ENCODE results near the gene ZNF79.
"Not testable (repeated sequence)": the region's sequence is repeated elsewhere in the genome, so short reads cannot be mapped to it uniquely, and the experiment has no call there.

Gene ZNF79

GRCh38 chr9:127455324-127455992 is 31.3 kb downstream of the ZNF79 start:
- DNase-seq (ENCODE audit: low spot score): peak; percentile 43

GRCh38 chr9:127457191-127457878 is 33.2 kb downstream of the ZNF79 start:
- no peak for DNase-seq (ENCODE audit: low spot score)

DNA sequence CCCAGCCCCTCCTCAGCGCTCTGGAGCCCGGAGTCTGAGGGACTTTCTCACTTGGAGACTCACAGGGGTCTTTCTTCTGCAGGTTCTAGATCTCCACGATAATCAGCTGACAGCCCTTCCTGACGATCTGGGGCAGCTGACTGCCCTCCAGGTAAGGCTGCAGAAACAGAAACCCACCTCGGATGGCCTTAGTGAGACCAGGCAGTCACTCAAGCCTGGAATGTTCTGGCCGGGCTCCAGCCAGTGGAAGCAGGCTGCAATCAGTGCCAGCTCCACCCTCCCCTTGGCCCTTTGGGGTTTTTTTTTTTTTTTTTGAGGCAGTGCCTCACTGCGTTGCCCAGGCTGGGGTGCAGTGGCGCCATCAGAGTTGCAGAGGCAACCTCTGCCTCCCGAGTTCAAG is 34.7 kb downstream of the ZNF79 start:
- no peak for DNase-seq (ENCODE audit: low spot score)

- no peak for DNase-seq (ENCODE audit: low spot score)
Observed at GRCh38 chr9:127463382-127463781, 39.2 kb downstream of the ZNF79 start.

DNA sequence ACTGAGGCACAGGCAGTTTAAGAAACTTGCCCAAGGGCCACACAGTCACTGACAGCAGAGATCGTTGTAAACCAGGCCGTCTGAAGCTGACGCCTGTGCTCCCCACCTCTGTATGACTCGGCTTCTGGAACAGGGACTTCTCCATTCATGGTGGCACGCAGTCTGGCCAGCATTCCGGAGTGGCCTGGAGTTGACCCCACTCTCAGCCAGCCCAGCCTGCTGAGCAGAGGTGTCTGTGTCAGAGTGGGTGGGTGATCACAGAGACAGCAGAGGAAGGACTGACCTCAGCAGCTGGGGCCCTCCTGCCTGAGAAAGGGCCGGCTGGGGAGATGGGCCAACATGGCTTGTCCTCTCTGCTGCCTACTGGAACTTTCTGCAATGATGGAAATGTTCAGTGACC is 39.7 kb downstream of the ZNF79 start:
- DNase-seq (ENCODE audit: low spot score): no peak

DNA sequence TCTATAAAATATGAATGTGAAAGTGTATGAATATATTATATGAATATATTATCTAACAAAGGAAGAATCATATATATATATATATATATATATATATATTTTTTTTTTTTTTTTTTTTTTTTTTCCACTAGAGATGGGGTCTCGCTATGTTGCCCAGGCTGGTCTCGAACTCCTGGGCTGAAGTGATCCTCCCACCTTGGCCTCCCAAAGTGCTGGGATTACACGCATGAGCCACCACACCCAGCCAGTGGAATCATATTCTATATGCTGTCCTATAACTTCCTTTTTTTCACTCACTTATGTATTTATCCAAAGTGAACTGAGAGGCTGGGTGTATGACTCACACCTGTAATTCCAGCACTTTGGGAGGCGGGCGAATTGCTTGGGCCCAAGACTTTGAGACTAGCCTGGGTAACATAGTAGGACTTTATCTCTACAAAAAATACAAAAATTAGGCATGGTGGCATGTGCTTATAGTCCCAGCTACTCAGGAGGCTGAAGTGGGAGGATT is 42.3 kb downstream of the ZNF79 start:
- not testable (repeated sequence) for DNase-seq (ENCODE audit: low spot score)

DNA sequence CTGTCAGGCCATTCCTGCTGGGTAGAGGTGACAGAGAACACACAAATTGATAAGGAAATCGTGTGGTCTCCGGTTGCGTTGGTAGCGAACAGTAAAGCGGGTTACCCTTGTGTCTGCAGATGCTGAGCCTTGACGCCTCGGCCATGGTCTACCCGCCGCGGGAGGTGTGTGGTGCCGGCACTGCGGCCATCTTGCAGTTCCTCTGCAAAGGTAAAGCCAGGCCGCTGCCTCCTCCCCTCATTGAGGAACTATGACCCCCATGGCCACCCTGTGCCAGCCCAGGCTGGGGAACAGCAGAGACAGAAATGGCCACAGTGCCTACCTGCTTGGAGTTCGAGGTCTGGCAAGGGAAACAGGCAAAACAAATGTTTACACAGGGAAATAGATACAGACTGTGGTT is 43.4 kb downstream of the ZNF79 start:
- DNase-seq (ENCODE audit: low spot score): no peak

- no peak for DNase-seq (ENCODE audit: low spot score)
Observed at GRCh38 chr9:127470662-127471061, 46.5 kb downstream of the ZNF79 start.

DNA sequence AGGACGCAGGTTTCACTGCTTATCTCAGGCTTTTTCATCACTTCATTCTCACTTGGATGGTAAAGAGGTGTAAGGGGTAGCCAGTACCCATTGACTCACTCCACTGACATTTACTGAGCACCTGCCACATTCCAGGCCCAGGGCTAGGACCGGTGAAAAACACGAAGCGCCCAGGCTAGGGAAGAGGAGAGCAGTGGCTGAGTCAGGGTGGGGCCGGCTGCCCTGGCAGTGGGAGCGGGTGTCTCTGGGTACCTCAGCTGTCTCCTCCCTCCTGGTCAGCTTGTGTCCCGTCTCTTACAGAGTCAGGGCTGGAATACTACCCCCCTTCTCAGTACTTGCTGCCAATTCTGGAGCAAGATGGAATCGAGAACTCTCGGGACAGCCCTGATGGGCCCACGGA is 49.3 kb downstream of the ZNF79 start:
- DNase-seq (ENCODE audit: low spot score): no peak

GRCh38 chr9:127473932-127474331 is 49.8 kb downstream of the ZNF79 start:
- no peak for DNase-seq (ENCODE audit: low spot score)

GRCh38 chr9:127474592-127474991 is 50.4 kb downstream of the ZNF79 start:
- DNase-seq (ENCODE audit: low spot score): no peak

DNA sequence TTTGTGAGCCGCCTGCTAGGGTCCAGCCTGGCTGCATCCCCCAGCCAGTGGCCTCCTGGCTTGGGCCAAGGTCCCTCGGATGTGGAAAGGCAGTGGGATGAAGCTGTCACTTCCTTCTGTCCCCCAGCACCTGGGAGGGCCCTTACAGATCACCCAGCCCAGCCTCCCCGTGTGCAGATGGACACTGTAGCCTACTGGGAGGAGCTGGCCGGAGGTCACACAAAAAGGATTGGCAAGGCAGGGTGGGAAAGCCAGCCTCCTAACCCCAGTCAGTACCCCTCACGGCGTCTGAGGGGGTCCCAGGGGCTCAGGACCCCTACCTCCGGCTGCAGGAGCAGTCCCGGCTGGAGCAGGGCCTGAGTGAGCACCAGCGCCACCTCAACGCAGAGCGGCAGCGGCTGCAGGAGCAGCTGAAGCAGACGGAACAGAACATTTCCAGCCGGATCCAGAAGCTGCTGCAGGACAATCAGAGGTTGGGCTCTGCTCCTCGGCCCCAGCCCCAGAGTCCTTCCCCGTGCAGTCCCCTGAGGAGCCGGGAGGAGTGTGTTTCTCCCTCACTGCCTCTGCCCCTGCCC is 55.4 kb downstream of the ZNF79 start:
- DNase-seq (ENCODE audit: low spot score): no peak

GRCh38 chr9:127482662-127483061 is 58.5 kb downstream of the ZNF79 start:
- DNase-seq (ENCODE audit: low spot score): no peak

- no peak for DNase-seq (ENCODE audit: low spot score)
Observed at GRCh38 chr9:127485995-127486394, 61.8 kb downstream of the ZNF79 start.

- no peak for DNase-seq (ENCODE audit: low spot score)
Observed at GRCh38 chr9:127488946-127489345, 64.8 kb downstream of the ZNF79 start.

DNA sequence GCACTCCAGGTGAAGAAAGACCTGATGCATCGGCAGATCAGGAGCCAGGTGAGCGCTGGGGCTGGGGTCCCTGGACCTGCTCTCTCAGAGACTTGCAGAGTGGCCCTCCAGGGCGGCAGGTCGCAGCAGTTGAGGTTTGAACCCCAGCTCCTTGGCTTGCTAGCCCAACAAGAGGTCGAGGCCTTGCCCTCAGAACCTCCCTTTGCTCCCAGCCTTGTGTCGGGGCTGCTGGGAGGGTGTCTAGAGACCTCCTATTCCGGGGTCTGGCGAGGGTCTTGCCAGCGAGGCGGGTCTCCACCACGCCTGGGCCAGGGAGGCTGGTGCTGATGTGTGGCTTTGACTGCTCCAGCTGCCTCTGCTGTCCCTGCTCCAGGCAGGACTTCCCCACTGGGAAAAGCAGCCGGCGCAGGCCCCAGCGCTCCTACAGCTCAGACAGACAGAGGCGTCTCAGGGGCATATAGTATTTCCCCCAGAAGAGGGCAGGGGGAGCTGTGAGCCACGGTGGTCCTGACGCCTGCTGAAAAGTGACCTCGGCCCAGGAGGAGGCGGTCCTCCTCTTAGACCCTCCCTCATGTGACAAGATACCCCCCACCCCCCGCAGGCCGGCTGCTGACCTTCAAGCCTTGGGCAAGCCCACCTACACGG is 65.4 kb downstream of the ZNF79 start:
- DNase-seq (ENCODE audit: low spot score): no peak

DNA sequence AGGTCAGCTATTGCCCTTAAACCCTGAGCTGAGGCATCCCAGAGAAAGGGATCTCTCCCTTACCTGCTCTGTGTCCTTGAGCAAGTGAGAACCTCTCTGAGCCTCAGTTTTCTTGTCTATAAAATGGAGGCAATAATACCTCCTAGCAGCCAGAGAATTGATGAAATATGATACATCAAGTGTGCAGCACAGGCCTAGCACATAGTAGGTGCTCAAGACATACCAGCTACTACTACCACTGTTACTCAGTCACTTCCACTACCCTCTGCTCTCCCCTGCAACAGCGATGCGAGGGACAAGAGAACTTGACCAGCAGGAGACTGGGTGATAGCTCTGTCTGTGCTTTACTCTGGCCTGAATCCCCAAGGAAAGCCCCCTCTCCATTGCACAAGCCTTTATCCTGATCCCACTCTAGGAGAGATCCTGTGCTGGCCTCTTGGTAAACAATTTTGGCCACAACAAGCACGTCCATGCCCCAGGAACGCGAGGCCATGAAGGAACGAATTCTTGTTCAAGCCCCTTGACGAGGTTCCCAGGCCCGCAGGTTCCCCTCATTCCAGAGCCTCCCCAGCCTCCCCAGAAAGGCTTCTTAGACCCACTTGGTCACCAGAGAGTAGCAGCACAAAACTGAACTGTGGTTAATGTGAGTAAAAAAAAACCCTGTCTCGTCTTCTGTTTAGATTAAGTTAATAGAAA is 66.5 kb downstream of the ZNF79 start:
- no peak for DNase-seq (ENCODE audit: low spot score)

- DNase-seq (ENCODE audit: low spot score): no peak
Observed at GRCh38 chr9:127491516-127491915, 67.3 kb downstream of the ZNF79 start.

GRCh38 chr9:127492616-127493015 is 68.4 kb downstream of the ZNF79 start:
- DNase-seq (ENCODE audit: low spot score): no peak

GRCh38 chr9:127493592-127494303 is 69.6 kb downstream of the ZNF79 start:
- DNase-seq (ENCODE audit: low spot score): no peak

DNA sequence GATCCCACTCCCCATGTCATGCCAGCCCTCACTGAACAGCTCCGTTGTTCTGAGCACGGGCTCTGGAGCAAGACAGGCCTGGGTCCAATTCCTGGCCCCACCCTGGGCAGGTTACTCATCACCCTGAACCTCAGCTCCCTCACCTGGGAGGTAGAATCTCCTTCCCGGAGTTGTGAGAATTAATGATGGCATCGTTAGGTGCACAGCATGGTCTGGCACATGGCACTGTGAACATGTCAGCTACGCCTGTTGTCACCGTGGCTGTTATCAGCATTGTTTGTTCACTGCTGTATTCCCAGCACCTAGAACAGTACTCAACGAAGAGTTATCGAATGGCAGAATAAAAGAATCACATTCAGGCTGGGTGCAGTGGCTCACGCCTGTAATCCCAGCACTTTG is 70.1 kb downstream of the ZNF79 start:
- no peak for DNase-seq (ENCODE audit: low spot score)

Data from RKO (cell line).